Parathyroid adenoma (tissue), 2 donors: ENCODE data around the gene TBATA.

Source experiments
- H2AFZ ChIP-seq: fragments of 300-600 bp; sonication (generic); one replicate; pipeline ENCODE4 v1.7.0; 2017; ENCODE audit warnings: antibody characterized with exemption, mild to moderate bottlenecking
- H3K27ac ChIP-seq: fragments of 300-600 bp; sonication (generic); one replicate; pipeline ENCODE4 v1.7.0; 2017
- H3K27me3 ChIP-seq: fragments of 300-600 bp; sonication (generic); one replicate; pipeline ENCODE4 v1.7.0; 2017; ENCODE audit warnings: low read length; ENCODE audit not compliant: control insufficient read depth, insufficient read depth
- H3K36me3 ChIP-seq: fragments of 300-600 bp; sonication (generic); one replicate; pipeline ENCODE4 v1.7.0; 2017; ENCODE audit warnings: low read length; ENCODE audit not compliant: control insufficient read depth, insufficient read depth
- H3K4me1 ChIP-seq: fragments of 300-600 bp; sonication (generic); one replicate; pipeline ENCODE4 v1.7.0; 2017; ENCODE audit warnings: control low read depth
- H3K4me2 ChIP-seq: fragments of 300-600 bp; sonication (generic); one replicate; pipeline ENCODE4 v1.7.0; 2017; ENCODE audit warnings: low read length
- H3K4me3 ChIP-seq: fragments of 300-600 bp; sonication (generic); one replicate; pipeline ENCODE4 v1.7.0; 2017; ENCODE audit warnings: low read depth, low read length
- H3K79me2 ChIP-seq: fragments of 300-600 bp; sonication (generic); one replicate; pipeline ENCODE4 v1.7.0; 2017; ENCODE audit warnings: control low read depth
- H3K9ac ChIP-seq: fragments of 300-600 bp; sonication (generic); one replicate; pipeline ENCODE4 v1.7.0; 2017; ENCODE audit warnings: mild to moderate bottlenecking
- H3K9me3 ChIP-seq: fragments of 300-600 bp; sonication (generic); one replicate; pipeline ENCODE4 v1.7.0; 2017; ENCODE audit warnings: low read length; ENCODE audit not compliant: control insufficient read depth
- TF ChIP-seq, protein P1 (sequence below): fragments of 300-600 bp; sonication (generic); IDR thresholded peaks from one replicate; pipeline ENCODE4 v1.7.0; 2017; ENCODE audit warnings: antibody characterized with exemption, mild to moderate bottlenecking
- donor health status: primary hyperparathyroidism.

The TBATA gene

DNA sequence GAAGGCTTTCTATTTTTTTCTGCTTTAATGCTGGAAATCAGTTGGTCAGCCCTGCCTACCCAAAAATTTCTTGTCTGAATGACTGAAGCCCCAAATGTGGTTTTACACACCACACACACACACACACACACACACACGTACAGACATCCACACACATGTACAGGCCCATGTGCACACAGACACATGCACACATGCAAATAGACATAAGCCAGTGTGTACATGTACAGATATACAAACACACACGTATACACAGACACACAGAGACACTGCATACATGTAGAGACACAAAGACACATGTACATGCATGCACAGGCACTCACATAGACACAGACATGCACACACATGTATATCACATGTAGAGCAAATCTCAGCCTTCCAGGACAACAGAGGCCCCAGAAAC, 54.2 kb downstream of the TBATA start:
- TF ChIP-seq, protein P1, sequence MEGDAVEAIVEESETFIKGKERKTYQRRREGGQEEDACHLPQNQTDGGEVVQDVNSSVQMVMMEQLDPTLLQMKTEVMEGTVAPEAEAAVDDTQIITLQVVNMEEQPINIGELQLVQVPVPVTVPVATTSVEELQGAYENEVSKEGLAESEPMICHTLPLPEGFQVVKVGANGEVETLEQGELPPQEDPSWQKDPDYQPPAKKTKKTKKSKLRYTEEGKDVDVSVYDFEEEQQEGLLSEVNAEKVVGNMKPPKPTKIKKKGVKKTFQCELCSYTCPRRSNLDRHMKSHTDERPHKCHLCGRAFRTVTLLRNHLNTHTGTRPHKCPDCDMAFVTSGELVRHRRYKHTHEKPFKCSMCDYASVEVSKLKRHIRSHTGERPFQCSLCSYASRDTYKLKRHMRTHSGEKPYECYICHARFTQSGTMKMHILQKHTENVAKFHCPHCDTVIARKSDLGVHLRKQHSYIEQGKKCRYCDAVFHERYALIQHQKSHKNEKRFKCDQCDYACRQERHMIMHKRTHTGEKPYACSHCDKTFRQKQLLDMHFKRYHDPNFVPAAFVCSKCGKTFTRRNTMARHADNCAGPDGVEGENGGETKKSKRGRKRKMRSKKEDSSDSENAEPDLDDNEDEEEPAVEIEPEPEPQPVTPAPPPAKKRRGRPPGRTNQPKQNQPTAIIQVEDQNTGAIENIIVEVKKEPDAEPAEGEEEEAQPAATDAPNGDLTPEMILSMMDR: no peak
- Histone ChIP-seq H3K9me3 (no peaks in the 10 kb centered on the region), H3K27me3 (no peaks in the 10 kb centered on the region), H3K27ac (no peak overlapping the region), H3K79me2 (no peaks in the 10 kb centered on the region), H3K9ac (no peak overlapping the region), H3K4me1 (no peaks in the 10 kb centered on the region), H3K36me3 (no peaks in the 10 kb centered on the region), H2AFZ (no peak overlapping the region), H3K4me3 (no peak overlapping the region), H3K4me2 (no peak overlapping the region)

DNA sequence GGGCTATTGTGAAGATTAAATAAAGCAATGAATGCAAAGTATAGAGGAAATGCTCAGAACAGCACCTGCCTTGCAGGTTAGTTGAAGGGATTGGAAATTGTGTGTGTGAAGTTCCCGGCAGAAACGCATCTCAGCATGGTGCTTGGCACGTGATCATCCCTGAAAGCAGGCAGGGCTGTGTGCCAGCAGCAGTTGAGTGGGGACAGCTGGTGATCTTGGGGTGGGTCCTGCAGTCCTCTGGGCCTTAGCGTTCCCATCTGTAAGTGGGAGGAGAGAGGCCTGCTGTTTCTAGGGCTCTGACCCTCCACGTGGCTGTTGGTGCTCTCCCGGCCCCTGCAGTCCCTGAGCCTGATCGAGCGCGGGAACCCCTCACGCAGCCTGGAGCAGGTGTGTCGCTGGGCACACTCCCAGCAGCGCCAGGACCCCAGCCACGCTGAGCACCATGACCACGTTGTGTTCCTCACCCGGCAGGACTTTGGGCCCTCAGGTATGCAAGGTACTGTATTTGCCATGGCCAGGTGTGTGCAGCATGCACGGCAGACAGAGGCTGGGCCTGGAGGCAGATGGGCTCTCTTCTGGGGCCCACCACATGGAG, 55.3 kb downstream of the TBATA start:
- no peaks in the 10 kb centered on the region for H3K36me3 ChIP-seq
- no peak overlapping the region for H3K27ac ChIP-seq
- no peaks in the 10 kb centered on the region for H3K79me2 ChIP-seq
- TF ChIP-seq, protein P1: no peak
- no peak overlapping the region for H2AFZ ChIP-seq
- H3K9ac ChIP-seq: no peak overlapping the region
- H3K9me3 ChIP-seq: no peaks in the 10 kb centered on the region
- no peaks in the 10 kb centered on the region for H3K4me1 ChIP-seq
- H3K4me2 ChIP-seq: no peak overlapping the region
- no peak overlapping the region for H3K4me3 ChIP-seq
- no peaks in the 10 kb centered on the region for H3K27me3 ChIP-seq

DNA sequence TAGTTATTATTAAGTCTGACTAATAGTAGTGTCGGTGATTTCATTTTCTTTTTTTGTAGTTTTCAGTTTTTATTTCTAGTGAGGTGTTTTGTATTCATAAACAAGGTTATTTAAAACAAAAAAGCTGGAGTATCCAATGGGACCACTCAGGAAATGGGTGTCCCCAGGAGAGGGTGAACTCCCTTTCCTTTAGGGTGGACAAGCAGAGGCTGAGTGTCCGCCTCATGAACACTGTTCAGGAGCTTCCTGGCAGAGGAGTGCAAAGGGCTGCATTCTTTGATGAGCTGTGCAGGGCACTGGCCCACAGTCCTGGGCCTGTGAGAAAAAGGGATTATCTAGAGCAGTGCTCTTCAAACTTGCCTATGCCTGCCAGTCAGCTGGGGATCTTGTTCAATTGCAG, 56.8 kb downstream of the TBATA start:
- no peaks in the 10 kb centered on the region for H3K36me3 ChIP-seq
- H3K9me3 ChIP-seq: no peaks in the 10 kb centered on the region
- H3K4me2 ChIP-seq: no peak overlapping the region
- no peaks in the 10 kb centered on the region for H3K4me1 ChIP-seq
- no peaks in the 10 kb centered on the region for H3K27me3 ChIP-seq
- H2AFZ ChIP-seq: no peak overlapping the region
- no peak overlapping the region for H3K27ac ChIP-seq
- H3K4me3 ChIP-seq: no peak overlapping the region
- no peak overlapping the region for H3K9ac ChIP-seq
- no peaks in the 10 kb centered on the region for H3K79me2 ChIP-seq
- TF ChIP-seq, protein P1: no peak

DNA sequence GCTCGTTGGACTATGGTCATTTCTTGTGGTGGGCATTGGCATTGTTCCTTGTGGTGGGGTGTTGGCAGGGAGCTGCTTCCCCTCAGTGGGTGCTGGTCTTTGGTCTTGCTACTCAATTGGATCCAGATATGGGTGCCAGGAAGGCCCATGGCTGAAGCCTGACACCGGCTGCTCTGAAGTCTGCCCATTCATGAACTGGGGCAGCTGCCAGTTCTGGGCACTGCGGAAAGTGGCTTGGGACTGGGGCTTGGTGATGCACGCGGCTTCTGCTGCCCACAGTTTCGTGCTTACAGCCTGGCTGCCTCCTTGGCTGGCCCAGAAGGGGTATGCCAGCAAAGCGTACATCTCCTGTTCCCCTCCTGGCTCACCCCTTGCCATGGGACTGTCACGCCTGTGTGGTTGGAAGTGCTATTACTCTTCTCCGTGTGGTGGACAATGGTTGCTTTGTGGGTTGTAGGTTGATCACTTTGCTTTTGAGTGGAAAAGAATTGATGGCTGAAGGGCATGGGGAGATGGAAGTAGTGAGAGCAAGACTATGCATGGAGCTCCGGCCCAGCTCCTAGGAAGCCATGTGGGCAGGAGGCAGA, 58.2 kb downstream of the TBATA start:
- H3K9ac ChIP-seq: no peak overlapping the region
- no peaks in the 10 kb centered on the region for H3K9me3 ChIP-seq

More for the DNA sequence above, 58.2 kb downstream of the TBATA start:
- no peak overlapping the region for H3K4me2 ChIP-seq
- H3K4me1 ChIP-seq: no peaks in the 10 kb centered on the region
- H2AFZ ChIP-seq: no peak overlapping the region
- H3K4me3 ChIP-seq: no peak overlapping the region
- H3K27ac ChIP-seq: no peak overlapping the region
- H3K36me3 ChIP-seq: no peaks in the 10 kb centered on the region
- no peaks in the 10 kb centered on the region for H3K79me2 ChIP-seq
- no peaks in the 10 kb centered on the region for H3K27me3 ChIP-seq
- TF ChIP-seq, protein P1: no peak
